GM10266 (cell line): ENCODE data around the gene C7orf25.

ENCODE experiments used
- DNase-seq: peaks from one replicate; pipeline ENCODE4 v3.0.0; 2012; ENCODE audit errors: extremely low spot score
- TF ChIP-seq, protein P1 (sequence below): IDR thresholded peaks from 2 replicates; pipeline ENCODE4 v1.5.1; 2012; ENCODE audit warnings: mild to moderate bottlenecking, low read depth; ENCODE audit not compliant: control insufficient read depth, insufficient read depth; ENCODE audit errors: missing control alignments

Gene C7orf25

DNA sequence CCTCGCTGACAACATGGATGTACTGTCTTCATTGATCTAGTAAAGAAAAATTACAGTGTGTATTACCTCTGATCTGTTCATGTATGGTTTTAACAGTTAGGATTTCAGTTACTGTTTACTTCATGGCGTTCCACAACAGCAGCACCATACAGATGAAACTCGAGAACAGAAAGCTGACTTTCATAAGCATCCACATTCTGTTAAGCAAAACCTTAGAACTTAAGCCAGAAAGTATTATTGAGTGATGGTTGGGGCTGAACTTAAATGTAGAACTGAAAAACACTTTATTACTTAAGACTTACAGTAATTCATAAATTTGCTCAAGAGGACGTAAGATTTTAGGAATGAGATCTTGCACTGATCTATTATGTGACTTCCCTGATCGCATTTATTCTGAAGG, 24.0 kb upstream of the C7orf25 start:
- TF ChIP-seq, protein P1, sequence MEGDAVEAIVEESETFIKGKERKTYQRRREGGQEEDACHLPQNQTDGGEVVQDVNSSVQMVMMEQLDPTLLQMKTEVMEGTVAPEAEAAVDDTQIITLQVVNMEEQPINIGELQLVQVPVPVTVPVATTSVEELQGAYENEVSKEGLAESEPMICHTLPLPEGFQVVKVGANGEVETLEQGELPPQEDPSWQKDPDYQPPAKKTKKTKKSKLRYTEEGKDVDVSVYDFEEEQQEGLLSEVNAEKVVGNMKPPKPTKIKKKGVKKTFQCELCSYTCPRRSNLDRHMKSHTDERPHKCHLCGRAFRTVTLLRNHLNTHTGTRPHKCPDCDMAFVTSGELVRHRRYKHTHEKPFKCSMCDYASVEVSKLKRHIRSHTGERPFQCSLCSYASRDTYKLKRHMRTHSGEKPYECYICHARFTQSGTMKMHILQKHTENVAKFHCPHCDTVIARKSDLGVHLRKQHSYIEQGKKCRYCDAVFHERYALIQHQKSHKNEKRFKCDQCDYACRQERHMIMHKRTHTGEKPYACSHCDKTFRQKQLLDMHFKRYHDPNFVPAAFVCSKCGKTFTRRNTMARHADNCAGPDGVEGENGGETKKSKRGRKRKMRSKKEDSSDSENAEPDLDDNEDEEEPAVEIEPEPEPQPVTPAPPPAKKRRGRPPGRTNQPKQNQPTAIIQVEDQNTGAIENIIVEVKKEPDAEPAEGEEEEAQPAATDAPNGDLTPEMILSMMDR, result no peak
- DNase-seq, result no peak

GRCh38 chr7:42934291-42934690, 22.4 kb upstream of the C7orf25 start:
- TF ChIP-seq, protein P1, result no peak

DNA sequence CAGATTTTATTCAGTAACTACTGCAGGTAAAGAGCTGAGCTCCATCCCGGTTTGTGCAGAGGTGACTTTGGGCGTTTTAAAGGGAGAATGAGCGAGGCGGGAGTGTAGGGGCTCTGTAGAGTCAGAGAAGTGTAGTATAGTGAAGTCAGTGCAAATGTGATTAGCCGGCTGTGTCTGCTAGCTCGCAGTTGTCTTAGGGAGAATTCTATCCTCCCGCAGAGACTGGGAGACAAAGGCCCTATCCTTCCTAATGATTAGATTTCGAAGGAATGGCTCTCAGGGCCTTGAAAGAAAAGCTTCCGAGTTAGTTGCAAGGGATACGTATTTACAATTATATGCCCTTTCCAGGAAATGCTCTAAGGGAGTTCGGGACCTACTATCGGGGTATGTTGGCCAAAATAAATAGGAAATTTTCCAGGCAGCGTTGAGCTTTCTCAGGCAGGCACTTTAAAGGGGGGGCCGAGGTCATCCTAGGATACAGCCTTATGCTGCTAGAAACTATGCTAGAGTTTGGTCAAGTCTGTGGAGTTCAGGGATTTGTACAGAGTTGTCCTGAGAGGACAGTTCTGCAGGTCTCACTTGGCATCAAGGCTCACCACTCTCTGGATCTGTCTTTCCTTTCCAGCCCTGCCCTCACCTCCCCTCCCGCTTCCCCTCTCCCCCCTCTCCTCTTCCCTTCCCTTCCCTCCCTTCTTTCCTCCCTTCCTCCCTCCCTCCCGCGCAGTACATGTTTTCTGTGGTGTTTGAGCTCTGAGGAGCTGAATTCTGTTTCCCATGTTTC, 21.1 kb upstream of the C7orf25 start:
- DNase-seq, result no peak
- TF ChIP-seq, protein P1, result no peak

More at GRCh38 chr7:42934291-42934690, 22.4 kb upstream of the C7orf25 start:
- DNase-seq, result no peak

GRCh38 chr7:42931834-42932651, 20.2 kb upstream of the C7orf25 start, which contains the start of the genes MRPL32 and PSMA2:
Gene MRPL32 (plus strand): TSS chr7:42932376. CDS start chr7:42932387, 11 bp downstream.
Gene PSMA2 (minus strand): TSS chr7:42932174. CDS start chr7:42932158, 16 bp downstream.
- TF ChIP-seq, protein P1, result no peak
- DNase-seq, result peak; percentile 89

GRCh38 chr7:42931447-42931833, 19.6 kb upstream of the C7orf25 start:
- no peak for DNase-seq
- TF ChIP-seq, protein P1, result no peak

DNA sequence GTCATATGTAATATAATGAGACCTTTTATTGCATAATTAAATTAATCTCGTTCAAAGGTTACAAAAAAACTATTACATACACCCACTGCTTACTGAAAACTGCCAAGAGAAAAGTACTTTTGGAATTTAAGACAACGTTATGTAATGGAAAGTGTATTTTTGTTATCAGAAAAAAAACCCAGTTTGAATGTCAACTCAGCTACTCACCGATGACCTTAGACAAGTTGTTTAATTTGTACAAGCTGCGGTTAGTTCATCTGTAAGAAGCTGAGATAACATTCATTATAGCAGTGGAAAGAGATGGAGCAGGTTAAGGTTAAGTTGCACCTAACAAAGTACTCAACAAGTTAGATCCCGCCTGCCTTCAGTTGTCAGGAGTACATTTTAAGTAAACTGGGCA, 19.0 kb upstream of the C7orf25 start:
- TF ChIP-seq, protein P1, result no peak
- DNase-seq, result no peak
